Keratinocyte (primary cell): ENCODE measurements around the gene CLHC1. TPM values are rescaled to one million over a fixed set of nuclear protein-coding genes. Genes with fewer than 3 reads are reported as not detected.

ENCODE experiments used
- DNase-seq: peaks from one replicate; pipeline ENCODE4 v3.0.0-alpha.2; 2011; ENCODE audit warnings: low read depth, missing footprints, low spot score
- FAIRE-seq: peaks from 2 replicates; lab custom pipeline; 2011; peaks lifted over from hg19 to GRCh38; lab: Jason Lieb, UNC
- H2AFZ ChIP-seq: 2 replicates; pipeline ENCODE4 v1.6.0; 2012; ENCODE audit warnings: low read length, control low read depth, inconsistent platforms; ENCODE audit not compliant: control insufficient read depth
- H3K27ac ChIP-seq: 2 replicates; pipeline ENCODE4 v1.5.1; 2011; ENCODE audit warnings: low read length; ENCODE audit not compliant: control insufficient read depth, insufficient read depth
- H3K27me3 ChIP-seq: 3 replicates; pipeline ENCODE4 v1.6.0; 2011; ENCODE audit warnings: low read length; ENCODE audit not compliant: control insufficient read depth, insufficient read depth; ENCODE audit errors: extremely low read depth
- H3K36me3 ChIP-seq, 2 experiments: 2 replicates in 1 of 2; 3 replicates in 1 of 2; pipeline ENCODE4 v1.5.1; 2011; ENCODE audit warnings: low read length in 2 of 2, mild to moderate bottlenecking in 1 of 2; ENCODE audit not compliant: control insufficient read depth in 2 of 2, insufficient read depth in 2 of 2; ENCODE audit errors: extremely low read depth in 1 of 2
- H3K4me1 ChIP-seq: 3 replicates; pipeline ENCODE4 v1.5.1; 2011; ENCODE audit warnings: low read length; ENCODE audit not compliant: control insufficient read depth, insufficient read depth; ENCODE audit errors: extremely low read depth
- H3K4me2 ChIP-seq: 3 replicates; pipeline ENCODE4 v1.6.0; 2011; ENCODE audit warnings: low read depth, low read length; ENCODE audit not compliant: control insufficient read depth, insufficient read depth; ENCODE audit errors: extremely low read depth
- H3K4me3 ChIP-seq, 3 experiments: fragments of 200-600 bp in 1 of 3; sonication (generic) in 1 of 3; 2 replicates in 2 of 3; 3 replicates in 1 of 3; pipeline ENCODE4 v1.5.1; 2011 to 2016; ENCODE audit warnings: low read length in 3 of 3, mild to moderate bottlenecking in 3 of 3, control low read depth in 2 of 3, inconsistent platforms in 1 of 3, low read depth in 1 of 3, mixed read lengths in 1 of 3, mixed run types in 1 of 3, moderate library complexity in 1 of 3; ENCODE audit not compliant: control insufficient read depth in 2 of 3, insufficient read depth in 2 of 3; ENCODE audit errors: extremely low read depth in 1 of 3
- H3K79me2 ChIP-seq: 2 replicates; pipeline ENCODE4 v1.6.0; 2012; ENCODE audit warnings: low read length; ENCODE audit not compliant: control insufficient read depth, insufficient read depth
- H3K9ac ChIP-seq: 3 replicates; pipeline ENCODE4 v1.6.0; 2011; ENCODE audit warnings: low read length; ENCODE audit not compliant: control insufficient read depth, insufficient read depth; ENCODE audit errors: extremely low read depth
- H3K9me1 ChIP-seq: 3 replicates; pipeline ENCODE4 v1.6.0; 2011; ENCODE audit warnings: low read length; ENCODE audit not compliant: control insufficient read depth, insufficient read depth; ENCODE audit errors: extremely low read depth
- H3K9me3 ChIP-seq: 2 replicates; pipeline ENCODE4 v1.5.1; 2012; ENCODE audit warnings: low read depth, low read length; ENCODE audit not compliant: control insufficient read depth
- H4K20me1 ChIP-seq: 3 replicates; pipeline ENCODE4 v1.6.0; 2011; ENCODE audit warnings: low read length; ENCODE audit not compliant: control insufficient read depth, insufficient read depth; ENCODE audit errors: extremely low read depth
- EZH2 ChIP-seq: IDR thresholded peaks from one replicate; pipeline ENCODE4 v1.6.1; 2012; ENCODE audit warnings: inconsistent platforms, mild to moderate bottlenecking, low read length, moderate library complexity
- dilution Hi-C: fragments of 300-500 bp; cut with MboI; formaldehyde crosslinking; loops from one replicate; pipeline ENCODE4 v1.7.0; 2020; ENCODE audit warnings: low sequenced_read_pairs; ENCODE audit not compliant: extremely low pct_ligation_motif_present
- polyA plus RNA-seq, 5 experiments: library from polyadenylated mRNA; depleted of rRNA in 3 of 5; stranded (reverse) in 3 of 5; stranded (forward) in 1 of 5; unstranded in 1 of 5; fragments of >200 nt; gene quantifications; 1 replicate in 1 of 5; 2 replicates in 3 of 5; 3 replicates in 1 of 5; pipeline versions ENCODE4 v1.2.1 to v1.2.3, GENCODE V29; 2011 to 2012; ENCODE audit warnings: missing spikeins in 2 of 5, low read depth in 1 of 5, low replicate concordance in 1 of 5
- TF ChIP-seq, protein P1 (sequence below), 3 experiments: IDR thresholded peaks in 1 of 3; conservative IDR thresholded peaks in 1 of 3; optimal IDR thresholded peaks in 1 of 3; 2 replicates in 2 of 3; 3 replicates in 1 of 3; pipeline versions ENCODE3 to v1.5.1; 2011; ENCODE audit warnings: low read length in 3 of 3, mild to moderate bottlenecking in 3 of 3, moderate library complexity in 2 of 3, control low read depth in 1 of 3, inconsistent platforms in 1 of 3; ENCODE audit not compliant: insufficient read depth in 2 of 3; ENCODE audit errors: extremely low read depth in 1 of 3

Gene CLHC1
- polyA plus RNA-seq, 1 donor (not counting 4 experiments of a cell fraction or from before 2014, with no cell fraction given) = 15.2 TPM

- Histone ChIP-seq H3K4me3 (peak overlapping the region; percentile 89 to 91 (median 91)), H3K27me3 (no peaks in the 10 kb centered on the region), H3K36me3 (peaks cover 12 to 31% of the 10 kb centered on the region in 2 experiments), H3K4me1 (peaks cover 7% of the 10 kb centered on the region), H3K27ac (peak overlapping the region; percentile 98), H3K9ac (peak overlapping the region; percentile 98), H2AFZ (peak overlapping the region; percentile 94), H3K9me1 (peaks cover 2% of the 10 kb centered on the region), H4K20me1 (no peaks in the 10 kb centered on the region), H3K9me3 (no peaks in the 10 kb centered on the region), H3K4me2 (peak overlapping the region; percentile 92), H3K79me2 (peaks cover 67% of the 10 kb centered on the region)
- no peak for FAIRE-seq
- DNase-seq = no peak
- dilution Hi-C loops = no loop called here
- TF ChIP-seq, protein P1, sequence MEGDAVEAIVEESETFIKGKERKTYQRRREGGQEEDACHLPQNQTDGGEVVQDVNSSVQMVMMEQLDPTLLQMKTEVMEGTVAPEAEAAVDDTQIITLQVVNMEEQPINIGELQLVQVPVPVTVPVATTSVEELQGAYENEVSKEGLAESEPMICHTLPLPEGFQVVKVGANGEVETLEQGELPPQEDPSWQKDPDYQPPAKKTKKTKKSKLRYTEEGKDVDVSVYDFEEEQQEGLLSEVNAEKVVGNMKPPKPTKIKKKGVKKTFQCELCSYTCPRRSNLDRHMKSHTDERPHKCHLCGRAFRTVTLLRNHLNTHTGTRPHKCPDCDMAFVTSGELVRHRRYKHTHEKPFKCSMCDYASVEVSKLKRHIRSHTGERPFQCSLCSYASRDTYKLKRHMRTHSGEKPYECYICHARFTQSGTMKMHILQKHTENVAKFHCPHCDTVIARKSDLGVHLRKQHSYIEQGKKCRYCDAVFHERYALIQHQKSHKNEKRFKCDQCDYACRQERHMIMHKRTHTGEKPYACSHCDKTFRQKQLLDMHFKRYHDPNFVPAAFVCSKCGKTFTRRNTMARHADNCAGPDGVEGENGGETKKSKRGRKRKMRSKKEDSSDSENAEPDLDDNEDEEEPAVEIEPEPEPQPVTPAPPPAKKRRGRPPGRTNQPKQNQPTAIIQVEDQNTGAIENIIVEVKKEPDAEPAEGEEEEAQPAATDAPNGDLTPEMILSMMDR (optimal IDR thresholded peaks at IDR 0.05 in 1 of 3, IDR thresholded peaks at IDR 0.05 in 1 of 3, conservative IDR thresholded peaks at IDR 0.05 in 1 of 3; ENCODE audit: extremely low read depth in 1 of 3, insufficient read depth in 2 of 3, low read length in 3 of 3) = no peak
- no peak for TF ChIP-seq EZH2
These were observed 478 bp downstream of the CLHC1 start for GRCh38 chr2:55231546-55232083.

DNA sequence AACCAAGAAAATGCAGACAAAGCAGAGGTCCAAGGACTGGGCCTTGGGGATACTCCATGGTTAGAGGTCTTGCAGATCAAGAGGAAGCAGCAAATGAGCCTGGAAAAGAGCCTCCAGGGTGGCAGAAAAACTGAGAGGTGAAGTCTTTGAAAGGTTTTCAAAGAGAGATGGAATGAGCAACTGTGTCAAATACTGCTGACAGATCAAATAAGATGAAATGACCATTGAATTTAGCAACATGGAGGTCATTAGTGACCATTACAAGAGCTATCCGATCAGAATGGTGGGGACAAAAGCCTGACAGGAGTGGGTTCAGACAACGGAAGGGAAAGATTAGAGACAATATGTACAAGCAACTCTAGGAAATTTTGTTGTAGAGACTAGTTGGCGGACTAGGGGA lies 1.5 kb downstream of the CLHC1 start:
- dilution Hi-C loops = no loop called here
- TF ChIP-seq, protein P1 (optimal IDR thresholded peaks at IDR 0.05 in 1 of 3, IDR thresholded peaks at IDR 0.05 in 1 of 3, conservative IDR thresholded peaks at IDR 0.05 in 1 of 3; ENCODE audit: extremely low read depth in 1 of 3, insufficient read depth in 2 of 3, low read length in 3 of 3) = no peak
- TF ChIP-seq EZH2 = no peak
- Histone ChIP-seq H3K4me2 (no peak overlapping the region), H3K4me1 (peaks cover 7% of the 10 kb centered on the region), H3K9me3 (no peaks in the 10 kb centered on the region), H3K27me3 (no peaks in the 10 kb centered on the region), H3K36me3 (peaks cover 7 to 24% of the 10 kb centered on the region in 2 experiments), H4K20me1 (no peaks in the 10 kb centered on the region), H3K4me3 (no peak overlapping the region), H3K27ac (no peak overlapping the region), H3K9me1 (peaks cover 2% of the 10 kb centered on the region), H3K9ac (no peak overlapping the region), H2AFZ (no peak overlapping the region), H3K79me2 (peaks cover 70% of the 10 kb centered on the region)
- DNase-seq (no peak), FAIRE-seq (no peak)
